Stimulated activated CD4-positive, alpha-beta T cell treated with anti-CD3 and anti-CD28 coated beads, Interleukin-12 subunit alpha, Interleukin-12 subunit beta, amount 100 ng/mL, for 4 hours (primary cell): ENCODE data around the gene AK2.

Experiments used
- DNase-seq: peaks from one replicate; pipeline ENCODE4 v3.0.0-alpha.2; 2020

The AK2 gene

DNA sequence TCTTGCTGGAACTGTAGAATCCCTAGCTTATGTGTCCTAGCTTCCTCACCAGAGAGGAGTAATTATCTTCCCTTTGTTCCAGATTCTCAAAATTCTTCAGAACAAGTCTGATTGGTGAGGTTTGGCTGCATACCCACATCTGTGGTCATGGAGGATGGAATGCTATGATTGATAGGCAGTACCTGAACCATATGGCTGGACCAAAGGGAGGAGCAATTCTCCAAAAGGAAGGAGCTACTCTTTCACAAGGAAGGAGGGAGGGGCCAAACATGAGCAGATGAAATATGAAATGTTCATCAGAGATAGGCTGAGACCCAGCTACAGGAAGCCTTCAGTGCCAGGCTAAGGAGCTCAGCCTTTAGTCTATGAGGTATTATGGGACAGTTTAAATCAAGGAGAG, 67.1 kb downstream of the AK2 start:
- DNase-seq, result no peak

GRCh38 chr1:32967888-32968568, 68.7 kb downstream of the AK2 start:
- no peak for DNase-seq

GRCh38 chr1:32966900-32967299, 69.8 kb downstream of the AK2 start:
- no peak for DNase-seq

DNA sequence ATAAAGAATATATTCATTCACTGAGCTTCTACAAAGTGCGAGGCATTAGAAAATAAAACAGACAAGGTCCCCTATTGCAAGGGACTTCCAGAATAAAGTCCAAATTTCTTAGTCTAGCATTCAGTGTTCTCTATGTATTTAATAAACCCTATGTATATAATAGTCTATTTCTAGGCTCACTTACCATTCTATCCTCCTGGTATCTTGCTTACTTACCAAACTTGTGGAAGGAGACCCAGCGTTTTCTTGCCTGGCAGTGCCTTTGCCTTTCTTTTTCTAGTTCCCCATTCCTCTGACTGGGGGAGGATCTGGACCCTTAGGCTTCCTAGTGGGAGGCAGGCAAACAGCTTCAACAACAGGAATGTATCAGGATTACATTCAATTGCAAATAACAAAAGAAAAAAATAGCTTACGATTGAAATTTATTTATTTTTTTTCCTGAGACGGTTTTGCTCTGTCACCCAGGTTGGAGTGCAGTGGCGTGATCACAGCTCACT, 71.4 kb downstream of the AK2 start:
- DNase-seq, result no peak

- peak; percentile 93 for DNase-seq
These were observed 72.0 kb downstream of the AK2 start, which contains the start of gene RNF19B for GRCh38 chr1:32964461-32965250. Gene RNF19B, minus strand, starts transcription at chr1:32964809. Its CDS starts 124 bp downstream, at chr1:32964685.

DNA sequence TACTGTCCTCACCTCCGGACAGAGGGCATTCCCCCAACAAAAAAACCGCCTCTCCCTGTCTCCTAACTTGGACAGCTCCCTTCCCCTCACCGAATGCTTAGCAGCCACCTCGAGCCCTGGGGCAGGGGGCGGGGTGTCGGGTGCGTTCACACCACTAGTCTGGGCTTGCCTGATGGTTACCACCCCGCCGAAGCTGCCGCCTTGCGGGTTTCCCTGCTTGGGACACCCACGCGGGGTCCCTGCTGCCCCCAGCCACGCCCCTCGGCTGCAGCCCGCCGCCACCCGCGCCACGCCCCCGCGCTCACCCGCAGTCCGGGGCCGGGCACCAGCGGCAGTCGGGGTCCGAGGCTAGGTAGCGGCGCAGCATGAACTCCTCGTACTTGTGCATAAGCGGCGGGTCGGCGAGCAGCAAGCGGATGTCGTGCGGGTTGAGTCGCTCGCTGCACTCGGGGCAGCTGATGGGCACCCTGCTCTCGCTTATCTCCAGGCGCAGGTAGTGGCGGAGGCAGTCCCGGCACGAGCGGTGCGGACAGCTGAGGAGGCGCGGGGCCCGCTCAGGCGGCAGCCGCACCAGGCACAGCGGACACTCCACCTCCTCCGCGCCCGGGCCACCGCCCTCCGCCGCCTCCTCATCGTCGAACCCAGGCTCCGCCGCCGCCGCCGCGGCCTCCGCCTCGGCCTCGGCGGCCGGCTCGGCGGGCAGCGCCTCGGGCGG, 72.8 kb downstream of the AK2 start:
- DNase-seq, result peak; percentile 45

DNA sequence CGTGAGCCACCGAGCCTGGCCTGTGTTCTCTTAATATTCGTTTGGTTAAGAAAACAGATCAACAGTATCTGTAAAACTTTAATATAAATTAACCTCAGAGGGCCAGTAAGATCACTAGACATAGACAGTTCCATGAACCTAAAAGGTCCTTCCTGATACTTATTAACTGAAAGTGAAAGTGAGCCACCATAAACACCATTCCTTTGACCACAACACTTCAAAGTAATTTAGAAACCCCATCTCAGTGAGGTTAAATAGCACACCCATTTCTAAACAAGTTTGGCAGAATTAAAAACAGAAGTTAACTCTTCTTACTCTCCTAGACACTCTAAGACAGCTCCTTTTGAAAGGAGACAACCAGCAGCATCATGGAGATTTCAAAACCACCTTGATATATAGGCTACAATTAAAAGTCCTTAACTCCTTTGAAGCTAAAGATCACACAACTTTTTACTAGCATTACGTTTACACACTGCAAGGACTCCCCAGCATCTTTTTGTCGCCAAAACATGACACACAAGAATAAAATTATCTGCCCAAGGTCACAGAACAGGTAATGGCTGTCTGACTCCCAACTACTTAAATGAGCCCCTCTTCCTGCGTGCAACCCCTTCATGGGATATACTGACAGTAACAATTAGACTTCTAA, 74.3 kb downstream of the AK2 start:
- no peak for DNase-seq

GRCh38 chr1:32960819-32961355, 75.8 kb downstream of the AK2 start:
- DNase-seq, result no peak

DNA sequence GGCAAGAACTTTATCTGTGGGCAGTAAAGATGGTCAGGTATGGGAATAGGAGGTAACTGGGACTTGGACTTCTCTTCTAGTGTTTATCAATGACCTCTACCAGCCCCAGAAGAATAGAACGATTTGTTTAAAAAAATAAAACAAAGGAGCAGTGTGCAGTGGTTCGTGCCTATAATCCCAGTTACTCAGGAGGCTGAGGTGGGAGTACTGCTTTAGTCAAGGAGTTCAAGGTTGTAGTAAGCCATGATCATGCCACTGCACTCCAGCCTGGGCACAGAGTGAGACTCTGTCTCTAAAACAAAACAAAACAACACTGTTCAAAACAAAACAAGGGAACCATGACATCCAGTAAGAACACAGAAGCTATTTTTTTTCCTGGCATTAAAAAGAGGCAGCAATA, 76.3 kb downstream of the AK2 start:
- no peak for DNase-seq

DNA sequence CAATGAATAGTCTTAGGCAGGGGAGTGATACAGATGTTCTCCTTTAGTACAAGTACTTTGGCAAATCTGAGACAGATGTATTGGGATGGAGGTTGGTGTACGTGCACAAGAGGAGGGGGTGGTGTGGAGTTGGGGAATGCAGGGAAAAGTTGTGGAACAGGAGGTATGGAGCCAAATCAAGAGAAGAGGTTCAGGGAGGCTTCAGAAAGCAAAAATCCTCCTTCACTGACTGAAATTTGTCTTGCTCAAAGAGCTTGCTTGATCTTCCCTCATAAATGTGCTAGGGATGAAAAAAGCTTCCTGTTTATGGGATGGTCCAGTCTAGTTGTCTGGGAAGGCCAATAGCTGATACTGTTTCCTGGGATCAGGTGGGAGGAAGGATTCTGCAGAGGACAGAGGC, 77.9 kb downstream of the AK2 start:
- DNase-seq, result no peak
